ENCODE data around the gene DGKH.

Gene DGKH

GRCh38 chr13:42149136-42149535, 100.7 kb downstream of the DGKH start:
- Histone ChIP-seq H3K4me1 (ENCODE audit: low read depth, poor library complexity, severe bottlenecking) (peaks cover 13% of the 10 kb centered on the region), H3K4me3 (IDR thresholded peaks at IDR 0.05; ENCODE audit: insufficient read depth, low read depth, low read length) (no peak overlapping the region)

DNA sequence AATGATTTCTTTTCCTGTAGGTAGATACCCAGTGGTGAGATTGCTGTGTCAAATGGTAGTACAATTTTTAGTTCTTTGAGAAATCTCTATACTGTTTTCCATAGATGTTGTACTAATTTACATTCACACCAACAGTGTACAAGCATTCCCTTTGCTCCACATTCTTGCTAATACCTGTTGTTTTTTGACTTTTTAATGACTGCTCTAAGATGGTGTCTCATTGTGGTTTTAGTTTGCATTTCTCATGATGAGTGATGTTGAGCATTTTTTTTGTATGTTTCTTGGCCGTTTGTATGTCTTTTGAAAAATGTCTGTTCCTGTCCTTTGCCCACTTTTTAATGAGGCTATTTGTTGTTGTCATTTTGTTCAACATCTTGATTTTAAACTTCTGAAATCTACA, 103.3 kb downstream of the DGKH start:
- no peaks in the 10 kb centered on the region for H4K20me1 ChIP-seq (ENCODE audit: insufficient read depth)

More at GRCh38 chr13:42149136-42149535, 100.7 kb downstream of the DGKH start:
- Histone ChIP-seq H3K36me3 (ENCODE audit: insufficient read depth) (no peaks in the 10 kb centered on the region), H3K9ac (no peak overlapping the region), H3K4me2 (no peak overlapping the region), H3K27ac (no peak overlapping the region), H2AFZ (ENCODE audit: low read depth) (no peak overlapping the region), H3K27me3 (ENCODE audit: insufficient read depth, low read depth) (no peaks in the 10 kb centered on the region), H3K79me2 (ENCODE audit: insufficient read depth, low read depth) (peaks cover 6% of the 10 kb centered on the region; the same call in 1 of the 2 replicates), H4K20me1 (ENCODE audit: insufficient read depth) (no peaks in the 10 kb centered on the region)
- TF ChIP-seq CTCF (conservative IDR thresholded peaks at IDR 0.05; ENCODE audit: low read depth, low read length) = no peak

DNA sequence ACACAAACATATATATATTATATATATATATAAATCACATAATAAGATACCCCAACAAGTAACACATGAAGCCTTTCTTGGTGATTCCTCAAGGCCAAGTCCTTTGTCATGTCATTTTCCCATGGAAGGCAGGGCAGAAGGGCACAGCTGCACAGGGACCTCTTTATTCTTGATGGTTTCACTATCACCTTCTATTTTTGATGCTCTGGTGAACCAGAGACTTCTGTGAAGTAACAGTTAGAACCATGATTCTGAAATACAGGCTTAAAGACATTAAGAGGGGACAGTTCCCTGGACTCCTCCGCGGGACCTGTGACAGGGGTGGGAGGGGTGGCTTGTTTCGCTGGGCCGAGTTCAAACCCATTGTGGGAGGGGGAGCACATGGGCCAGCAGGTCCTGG, 104.0 kb downstream of the DGKH start:
- no peaks in the 10 kb centered on the region for H3K27me3 ChIP-seq (ENCODE audit: insufficient read depth, low read depth)
- no peak overlapping the region for H3K9ac ChIP-seq
- H3K79me2 ChIP-seq (ENCODE audit: insufficient read depth, low read depth) = no peaks in the 10 kb centered on the region
- no peak overlapping the region for H2AFZ ChIP-seq (ENCODE audit: low read depth)
- no peak for TF ChIP-seq CTCF (conservative IDR thresholded peaks at IDR 0.05; ENCODE audit: low read depth, low read length)
- H3K4me3 ChIP-seq (IDR thresholded peaks at IDR 0.05; ENCODE audit: insufficient read depth, low read depth, low read length) = no peak overlapping the region
- H4K20me1 ChIP-seq (ENCODE audit: insufficient read depth) = no peaks in the 10 kb centered on the region
- no peak overlapping the region for H3K4me2 ChIP-seq
- peaks cover 13% of the 10 kb centered on the region for H3K4me1 ChIP-seq (ENCODE audit: low read depth, poor library complexity, severe bottlenecking)
- H3K27ac ChIP-seq = no peak overlapping the region
- no peaks in the 10 kb centered on the region for H3K36me3 ChIP-seq (ENCODE audit: insufficient read depth)

More for the DNA sequence above, 103.3 kb downstream of the DGKH start:
- no peak overlapping the region for H3K27ac ChIP-seq
- H3K4me2 ChIP-seq = no peak overlapping the region
- H3K36me3 ChIP-seq (ENCODE audit: insufficient read depth) = no peaks in the 10 kb centered on the region
- peaks cover under 1% of the 10 kb centered on the region; the same call in 1 of the 2 replicates for H3K79me2 ChIP-seq (ENCODE audit: insufficient read depth, low read depth)
- H2AFZ ChIP-seq (ENCODE audit: low read depth) = no peak overlapping the region
- TF ChIP-seq CTCF (conservative IDR thresholded peaks at IDR 0.05; ENCODE audit: low read depth, low read length) = no peak
- H3K4me1 ChIP-seq (ENCODE audit: low read depth, poor library complexity, severe bottlenecking) = peaks cover 13% of the 10 kb centered on the region
- no peak overlapping the region for H3K4me3 ChIP-seq (IDR thresholded peaks at IDR 0.05; ENCODE audit: insufficient read depth, low read depth, low read length)
- no peaks in the 10 kb centered on the region for H3K27me3 ChIP-seq (ENCODE audit: insufficient read depth, low read depth)
- H3K9ac ChIP-seq = no peak overlapping the region

GRCh38 chr13:42153199-42154113, 105.0 kb downstream of the DGKH start:
- Histone ChIP-seq H3K4me3 (IDR thresholded peaks at IDR 0.05; ENCODE audit: insufficient read depth, low read depth, low read length) (no peak overlapping the region), H3K9ac (no peak overlapping the region), H3K4me2 (no peak overlapping the region), H3K27me3 (ENCODE audit: insufficient read depth, low read depth) (no peaks in the 10 kb centered on the region), H4K20me1 (ENCODE audit: insufficient read depth) (no peaks in the 10 kb centered on the region), H3K4me1 (ENCODE audit: low read depth, poor library complexity, severe bottlenecking) (peaks cover 13% of the 10 kb centered on the region), H3K36me3 (ENCODE audit: insufficient read depth) (no peaks in the 10 kb centered on the region), H3K79me2 (ENCODE audit: insufficient read depth, low read depth) (no peaks in the 10 kb centered on the region), H2AFZ (ENCODE audit: low read depth) (no peak overlapping the region), H3K27ac (no peak overlapping the region)
- no peak for TF ChIP-seq CTCF (conservative IDR thresholded peaks at IDR 0.05; ENCODE audit: low read depth, low read length)
